ENCODE measurements around the gene ADARB2.

- TF ChIP-seq CTCF (IDR thresholded peaks at IDR 0.05) (no peak), ZFX (IDR thresholded peaks at IDR 0.05; ENCODE audit: borderline replicate concordance) (no peak)
Observed at GRCh38 chr10:1411956-1412355, 325.4 kb downstream of the ADARB2 start.
